Left colon (tissue), 2 donors: Measurements from ENCODE around the gene DOCK11. TPM values are rescaled to one million over a fixed set of nuclear protein-coding genes. Genes with fewer than 3 reads are reported as not detected.
"Not testable (repeated sequence)": the region's sequence is repeated elsewhere in the genome, so short reads cannot be mapped to it uniquely, and the experiment has no call there.

Experiments
- ATAC-seq: fragments of 200-7000 bp; cut with Tn5 transposase; one replicate; pipeline ENCODE4 v1.9.1; 2020; ENCODE audit warnings: mild to moderate bottlenecking, moderate library complexity
- DNase-seq, 2 donors: peaks; one replicate each; pipeline ENCODE4 v3.0.0-alpha.2; 2020
- intact Hi-C, 2 donors: fragments of 100-400 bp; cut with DNase I in 1 of 2; cut with micrococcal nuclease in 1 of 2; formaldehyde crosslinking; loops; one replicate each; pipeline versions ENCODE4 v1.11.2 to v1.14.0; 2022; cut with DNase I, micrococcal nuclease
- total RNA-seq, 2 donors: library from RNA; stranded (reverse); fragmentation: NEBNext Ultra II Directional; extraction: Animal tissue kit (Norgen Biotek cat#: 25700); gene quantifications; one replicate each; pipeline ENCODE4 v1.2.1, GENCODE V29; 2021
- donor health status: DM: no; HTN: no; CAD: no.
- donor health status: DM: yes; HTN: yes; CAD: no.

DOCK11 gene
- total RNA-seq, 2 donors from 2014 or later: 4.3 to 8.3 TPM

DNA sequence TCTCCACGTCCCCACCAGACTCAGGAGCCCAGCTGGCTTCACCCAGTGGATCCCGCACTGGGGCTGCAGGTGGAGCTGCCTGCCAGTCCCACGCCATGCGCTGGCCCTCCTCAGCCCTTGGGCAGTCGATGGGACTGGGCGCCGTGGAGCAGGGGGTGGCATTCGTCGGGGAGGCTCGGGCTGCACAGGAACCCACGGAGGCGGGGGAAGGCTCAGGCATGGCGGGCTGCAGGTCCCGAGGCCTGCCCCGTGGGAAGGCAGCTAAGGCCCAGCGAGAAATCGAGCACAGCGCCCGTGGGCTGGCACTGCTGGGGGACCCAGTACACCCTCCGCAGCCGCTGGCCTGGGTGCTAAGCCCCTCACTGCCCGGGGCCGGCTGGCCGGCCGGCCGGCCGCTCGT lies 221.2 kb downstream of the DOCK11 start:
- intact Hi-C loops, DNase-seq, ATAC-seq: not testable (repeated sequence)

DNA sequence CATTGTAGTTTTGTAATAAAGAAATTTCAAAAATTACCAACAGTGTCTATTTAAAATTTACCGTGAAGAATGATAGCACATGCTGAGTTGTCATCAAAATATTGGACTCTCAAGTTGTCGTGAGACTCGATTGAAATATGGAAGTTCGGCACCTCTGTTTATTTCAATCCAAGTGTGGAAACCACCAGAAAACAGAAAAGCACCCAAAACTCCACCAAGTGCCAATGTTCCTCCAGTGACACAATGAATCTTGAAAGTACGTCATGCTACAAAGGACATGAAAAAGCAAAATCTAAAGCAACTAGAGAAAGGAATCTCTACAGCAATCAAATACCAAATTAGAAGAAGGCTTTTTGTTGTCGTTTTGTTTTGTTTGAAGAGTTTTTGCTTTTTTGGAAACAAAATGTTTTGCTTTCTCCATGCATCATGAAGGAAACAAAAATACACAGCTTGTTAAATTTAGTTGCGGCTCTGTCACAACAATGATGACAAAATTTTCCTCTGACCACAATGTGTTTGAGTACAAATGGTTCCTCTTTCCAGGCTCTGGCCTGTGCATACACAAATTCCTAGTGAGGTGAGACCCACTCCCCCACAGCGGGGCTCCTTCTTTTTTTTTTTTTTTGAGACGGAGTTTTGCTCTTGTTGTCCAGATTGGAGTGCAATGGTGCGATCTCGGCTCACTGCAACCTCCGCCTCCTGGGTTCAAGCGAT lies 222.2 kb downstream of the DOCK11 start:
- DNase-seq: no peak
- intact Hi-C loops: no loop called here
- ATAC-seq: no peak

DNA sequence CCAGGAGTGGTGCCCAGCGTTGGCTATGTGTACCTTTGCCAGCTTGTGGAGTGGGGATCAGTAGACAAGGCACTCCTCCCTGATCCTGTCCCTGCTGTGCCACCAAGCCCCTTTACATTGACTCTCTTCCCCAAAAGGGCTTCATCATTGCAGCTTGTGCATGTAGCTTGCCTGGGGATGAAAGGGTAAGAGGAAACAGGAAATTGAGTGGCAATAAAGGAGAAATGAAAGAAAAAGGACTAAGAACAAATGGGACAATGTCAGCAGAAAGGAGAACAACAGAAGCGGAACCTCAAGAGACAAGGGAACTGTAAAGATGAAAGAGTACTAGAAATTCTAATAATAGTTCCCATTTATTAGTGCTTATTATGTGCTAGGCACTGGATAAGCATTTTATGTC lies 223.1 kb downstream of the DOCK11 start:
- no peak for ATAC-seq
- intact Hi-C loops: no loop called here
- no peak for DNase-seq

GRCh38 chrX:118720058-118720707 lies 224.6 kb downstream of the DOCK11 start:
- DNase-seq (no peak), ATAC-seq (no peak)
- intact Hi-C loops: no loop called here

DNA sequence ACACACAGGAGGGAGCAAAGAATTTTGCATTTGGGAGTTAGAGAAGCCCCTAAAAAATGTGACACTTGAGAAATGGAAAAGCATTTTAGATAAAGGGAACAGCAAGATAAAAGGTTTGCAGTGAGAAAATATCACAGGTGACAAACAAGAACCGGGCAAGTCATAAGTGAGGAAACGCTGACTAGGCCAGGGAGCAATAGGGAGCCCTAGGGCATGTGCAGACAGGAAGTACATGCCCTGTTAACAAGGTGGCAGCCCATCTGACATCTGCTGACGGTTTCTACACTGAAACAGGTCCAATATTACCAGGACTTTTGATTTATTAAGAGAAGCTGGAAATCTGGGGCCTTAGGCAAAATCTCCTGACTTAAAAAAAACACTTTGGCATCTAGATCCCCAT lies 227.8 kb downstream of the DOCK11 start:
- ATAC-seq (no peak), DNase-seq (no peak)
- intact Hi-C loops: no loop called here

DNA sequence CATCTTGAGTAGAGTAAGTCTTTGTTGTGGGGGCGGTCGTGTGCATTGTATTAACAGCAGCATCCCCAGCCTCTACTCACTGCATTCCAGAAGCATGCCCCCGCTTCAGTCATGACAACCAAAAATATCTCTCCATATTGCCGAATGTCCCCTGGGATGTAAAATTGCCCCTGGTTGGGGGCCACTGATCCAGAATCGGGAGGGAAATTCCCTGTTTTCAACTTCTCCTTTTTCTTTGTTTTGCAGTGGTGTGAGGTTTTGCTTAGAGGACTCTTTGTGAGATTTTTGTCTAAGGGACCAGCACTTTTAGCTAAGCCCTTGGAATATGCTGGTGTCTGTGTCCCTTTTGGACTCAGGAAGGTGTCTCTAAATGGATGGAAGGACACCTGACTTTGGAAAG lies 228.8 kb downstream of the DOCK11 start:
- ATAC-seq: no peak
- intact Hi-C loops: no loop called here
- DNase-seq: no peak

DNA sequence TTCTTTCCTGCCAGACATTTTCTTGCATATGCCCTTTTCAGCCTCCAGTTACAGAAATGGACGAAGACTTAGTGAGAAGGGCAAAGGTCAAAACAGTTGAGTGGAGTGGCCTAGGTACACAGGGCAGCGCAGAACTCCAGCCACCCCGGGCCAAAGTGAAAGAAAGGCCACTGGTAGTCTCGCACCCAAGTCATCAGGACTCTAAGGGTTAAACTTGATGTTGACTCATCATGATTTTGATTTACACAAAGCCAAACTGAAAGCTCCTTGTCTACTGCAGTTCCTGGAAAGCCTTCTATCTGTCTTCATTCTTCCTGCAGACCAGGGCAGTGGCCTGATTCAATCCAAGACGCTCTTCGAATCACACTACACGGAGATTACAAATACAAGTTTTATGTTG lies 229.2 kb downstream of the DOCK11 start:
- intact Hi-C loops: no loop called here
- peak; percentile 18 for ATAC-seq
- no peak for DNase-seq

DNA sequence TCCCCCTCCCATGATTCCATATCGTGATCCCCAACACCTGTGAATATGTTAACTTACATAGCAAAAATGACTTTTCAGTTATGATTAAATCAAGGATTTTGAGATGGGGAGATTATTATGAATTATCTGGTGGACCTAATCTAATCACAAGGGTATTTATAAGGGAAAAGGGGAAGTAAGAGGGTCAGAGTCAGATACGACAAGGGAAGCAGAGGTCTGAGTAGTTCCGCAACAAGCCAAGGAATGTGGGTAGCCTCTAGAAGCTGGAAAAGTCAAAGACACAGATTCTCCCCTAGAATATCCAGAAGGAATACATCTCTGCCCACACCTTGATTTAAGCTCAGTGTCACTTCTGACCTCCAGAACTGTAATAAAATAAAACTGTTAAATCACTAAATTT lies 230.8 kb downstream of the DOCK11 start:
- DNase-seq (no peak), ATAC-seq (no peak)
- intact Hi-C loops: no loop called here

DNA sequence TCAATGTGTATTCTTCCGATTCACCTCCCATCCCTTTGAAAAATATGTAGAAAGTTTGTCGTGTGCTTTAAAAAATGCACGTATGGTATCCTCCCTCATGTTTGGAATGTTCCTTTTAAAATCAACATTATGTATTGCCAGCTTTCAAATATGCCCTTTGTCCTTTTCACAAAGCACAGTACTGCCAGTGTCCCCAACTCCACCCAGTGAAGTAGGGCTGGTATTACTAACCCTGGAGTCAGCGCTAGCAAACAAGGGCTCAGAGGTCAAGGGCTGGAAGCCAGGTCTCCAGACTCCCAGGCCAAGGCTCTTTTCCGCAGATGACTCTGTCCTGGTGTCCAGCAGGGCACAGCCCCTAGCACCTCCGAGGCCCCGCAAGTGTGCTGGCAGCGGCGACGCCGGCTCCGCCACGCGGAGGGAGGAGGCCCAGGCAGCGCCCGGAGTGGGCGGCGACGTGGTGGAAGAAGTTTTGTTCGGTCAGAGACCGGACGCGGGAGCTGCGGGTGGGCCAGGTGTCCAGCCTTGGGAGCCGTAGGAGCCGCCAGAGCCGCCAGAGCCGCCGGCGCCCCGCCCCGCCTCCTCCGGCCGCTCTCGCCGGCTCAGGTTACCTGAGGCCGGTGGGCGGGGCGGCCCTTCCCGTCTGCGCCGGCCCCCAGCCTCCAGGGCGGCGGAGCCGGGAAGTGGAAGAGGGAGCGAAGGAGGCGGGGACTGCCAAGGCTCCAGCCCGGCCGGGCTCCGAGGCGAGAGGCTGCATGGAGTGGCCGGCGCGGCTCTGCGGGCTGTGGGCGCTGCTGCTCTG lies 231.5 kb downstream of the DOCK11 start, which contains the start of gene IL13RA1:
Gene IL13RA1 (plus strand): TSS at position 720 of the 799 bp plus-strand sequence. CDS start 33 bp downstream, at position 753.
- intact Hi-C loops: no loop called here
- ATAC-seq (peak; percentile 84), DNase-seq (peak; percentile 74 to 80)

GRCh38 chrX:118727686-118728339 lies 232.2 kb downstream of the DOCK11 start:
- ATAC-seq (peak; percentile 38), DNase-seq (peak in 1 of 2 donors; percentile 54)
- intact Hi-C loops: no loop called here

- intact Hi-C loops: no loop called here
- ATAC-seq (no peak), DNase-seq (no peak)
Measured at GRCh38 chrX:118729042-118729652, 233.5 kb downstream of the DOCK11 start.

DNA sequence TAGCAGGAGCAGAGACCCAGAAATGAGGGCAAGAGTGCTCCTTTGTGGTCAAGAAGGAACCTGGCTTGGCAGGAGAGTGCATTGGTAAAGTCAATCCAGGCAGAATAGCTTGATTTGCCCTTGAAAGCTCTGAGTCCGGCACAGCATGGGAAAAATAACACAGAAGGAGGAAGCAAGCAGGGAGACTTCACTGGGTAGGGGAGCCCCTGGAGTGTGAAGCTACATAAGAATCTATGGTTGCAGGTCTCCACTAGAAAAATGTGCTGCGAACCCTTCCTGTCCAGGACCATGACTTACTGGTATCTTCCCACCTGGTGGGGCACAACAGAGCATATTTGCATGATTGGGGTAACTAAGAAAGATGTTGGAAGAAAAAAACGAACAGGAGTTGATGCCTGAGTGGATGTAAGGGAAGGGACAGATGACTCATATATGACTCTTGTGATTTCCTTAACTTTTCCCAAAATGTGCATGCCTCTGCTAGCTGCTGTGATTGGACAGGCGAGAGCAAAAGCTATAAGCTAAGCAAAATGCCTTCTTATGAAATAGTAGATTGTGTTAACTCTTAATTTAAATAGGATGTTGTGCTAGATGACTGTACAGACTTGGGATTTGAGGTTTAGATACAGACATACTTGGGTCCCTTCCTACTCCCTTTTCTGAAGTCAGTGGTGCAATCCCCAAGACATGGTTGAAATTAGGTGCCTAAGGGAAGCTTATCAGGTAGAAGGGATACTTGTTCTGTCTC lies 235.1 kb downstream of the DOCK11 start:
- DNase-seq (no peak), ATAC-seq (no peak)
- intact Hi-C loops: no loop called here

GRCh38 chrX:118732551-118732950 lies 236.9 kb downstream of the DOCK11 start:
- ATAC-seq, intact Hi-C loops, DNase-seq: not testable (repeated sequence)

GRCh38 chrX:118734909-118735308 lies 239.3 kb downstream of the DOCK11 start:
- no peak for ATAC-seq
- intact Hi-C loops: no loop called here

More at GRCh38 chrX:118734909-118735308, 239.3 kb downstream of the DOCK11 start:
- no peak for DNase-seq
